Stimulated activated CD4-positive, alpha-beta T cell treated with anti-CD3 and anti-CD28 coated beads, Interleukin-2, amount 100 ng/mL, for 48 hours (primary cell): ENCODE results near the gene TCF12.

Source experiments
- DNase-seq, 2 donors: peaks; one replicate each; pipeline ENCODE4 v3.0.0-alpha.2; 2020

The TCF12 gene

GRCh38 chr15:57026016-57026592 lies 107.7 kb downstream of the TCF12 start:
- DNase-seq, result no peak

- no peak for DNase-seq
These were observed 109.2 kb downstream of the TCF12 start for GRCh38 chr15:57027596-57027995.

DNA sequence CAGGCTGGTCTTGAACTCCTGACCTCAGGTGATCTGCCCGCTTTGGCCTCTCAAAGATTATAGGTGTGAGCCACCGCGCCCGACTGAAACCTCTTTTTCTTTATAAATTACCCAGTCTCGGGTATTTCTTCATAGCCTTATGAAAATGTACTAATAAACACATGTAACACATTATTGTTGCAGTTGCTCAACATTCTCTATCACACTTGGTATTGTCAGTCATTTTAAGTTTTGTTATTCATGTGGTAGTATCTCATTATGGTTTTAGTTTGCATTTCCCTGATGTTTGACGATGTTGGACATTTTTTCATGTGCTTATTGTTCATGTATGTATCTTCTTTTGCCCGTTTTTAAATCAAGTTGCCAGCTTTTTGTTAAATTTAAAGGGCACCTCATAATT lies 109.7 kb downstream of the TCF12 start:
- DNase-seq, result no peak

DNA sequence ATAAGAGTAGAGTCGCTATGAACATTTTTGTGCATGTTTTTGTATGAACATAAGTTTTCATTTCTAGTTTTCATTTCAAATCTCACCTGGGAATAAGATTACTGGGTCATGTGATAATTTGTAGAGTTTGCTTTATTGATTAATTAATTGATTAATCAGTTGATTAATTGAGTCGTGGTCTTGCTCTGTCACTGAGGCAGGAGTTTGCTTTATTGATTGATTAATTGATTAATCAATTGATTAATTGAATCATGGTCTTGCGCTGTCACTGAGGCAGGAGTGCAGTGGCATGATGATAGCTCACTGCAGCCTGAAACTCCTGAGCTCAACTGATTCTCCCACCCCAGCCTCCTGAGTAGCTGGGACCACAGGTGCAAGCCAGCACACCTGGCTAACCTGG lies 111.6 kb downstream of the TCF12 start:
- no peak for DNase-seq

DNA sequence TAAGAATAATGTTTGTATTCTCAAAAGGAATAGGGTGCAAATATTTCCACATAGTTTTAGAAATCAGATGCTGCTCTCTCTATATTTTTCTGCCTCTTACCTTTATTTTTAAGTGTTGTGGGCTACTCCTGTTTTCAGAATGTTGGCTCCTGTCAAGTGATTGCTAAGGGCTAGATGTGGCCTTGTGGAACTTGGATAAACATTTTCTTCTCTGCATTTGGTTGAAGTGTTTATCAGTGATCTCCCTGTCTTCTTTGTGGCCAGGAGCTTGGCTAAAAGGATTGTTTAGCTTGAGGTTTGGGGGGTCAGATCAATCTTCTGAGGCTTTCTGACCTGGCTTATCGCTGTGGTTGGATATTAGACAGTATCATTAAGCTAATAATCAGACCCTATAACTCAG lies 112.6 kb downstream of the TCF12 start:
- no peak for DNase-seq

DNA sequence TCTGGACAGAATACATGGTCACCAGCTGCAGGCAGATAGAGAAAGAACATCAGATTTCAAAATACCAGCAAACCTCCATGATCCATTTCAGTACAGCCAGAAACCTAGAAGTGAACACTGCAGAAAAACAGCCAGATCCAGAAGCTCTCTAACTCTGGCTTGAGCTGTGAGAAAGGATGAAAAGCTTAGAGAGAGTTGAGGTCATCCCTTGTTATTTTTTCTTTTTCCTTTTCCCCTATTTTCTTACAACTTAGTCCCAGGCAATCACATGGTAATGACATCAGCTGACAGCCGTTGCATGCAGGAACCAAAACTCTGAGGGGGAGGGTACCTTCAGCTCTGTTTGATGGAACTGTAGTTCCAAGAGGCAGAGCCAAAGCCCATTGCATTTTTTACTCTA lies 113.2 kb downstream of the TCF12 start:
- DNase-seq, result no peak

GRCh38 chr15:57032338-57032737 lies 113.9 kb downstream of the TCF12 start:
- no peak for DNase-seq

GRCh38 chr15:57033715-57034439 lies 115.4 kb downstream of the TCF12 start:
- no peak for DNase-seq

DNA sequence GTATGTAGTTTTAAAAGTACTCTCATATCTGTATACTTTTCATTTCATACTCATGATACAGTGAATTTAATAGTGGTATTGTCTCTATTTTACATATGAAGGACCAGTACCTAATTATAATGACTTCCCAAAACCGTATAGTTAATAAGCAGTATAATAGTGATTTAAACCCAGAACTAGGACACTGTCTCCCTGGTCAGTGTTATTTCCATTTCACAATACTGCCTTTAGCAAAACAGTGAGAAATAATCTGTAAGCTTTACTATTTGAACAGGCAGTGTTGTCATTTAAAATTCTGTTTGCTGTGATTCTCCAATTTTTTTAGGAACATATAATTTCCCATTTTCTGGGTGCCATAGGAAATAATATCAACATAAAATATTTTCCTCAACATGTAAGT lies 116.2 kb downstream of the TCF12 start:
- no peak for DNase-seq

DNA sequence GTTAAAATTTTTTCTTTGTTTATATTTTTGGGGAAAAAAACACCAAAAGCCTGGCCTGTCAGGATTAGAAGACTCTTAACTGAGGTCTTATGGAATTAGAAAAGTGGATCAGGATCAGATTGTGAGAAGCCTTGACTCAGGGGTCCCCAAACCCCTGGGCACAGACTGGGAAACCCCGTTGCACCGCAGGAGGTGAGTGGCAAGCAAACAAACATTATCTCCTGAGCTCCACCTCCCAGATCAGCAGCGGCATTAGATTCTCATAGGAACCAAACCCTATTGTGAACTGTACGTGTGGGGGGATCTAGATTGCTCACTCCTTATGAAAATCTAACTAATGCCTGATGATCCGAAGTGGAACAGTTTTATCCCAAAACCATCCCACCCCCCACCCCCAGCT lies 117.2 kb downstream of the TCF12 start:
- DNase-seq, result no peak

DNA sequence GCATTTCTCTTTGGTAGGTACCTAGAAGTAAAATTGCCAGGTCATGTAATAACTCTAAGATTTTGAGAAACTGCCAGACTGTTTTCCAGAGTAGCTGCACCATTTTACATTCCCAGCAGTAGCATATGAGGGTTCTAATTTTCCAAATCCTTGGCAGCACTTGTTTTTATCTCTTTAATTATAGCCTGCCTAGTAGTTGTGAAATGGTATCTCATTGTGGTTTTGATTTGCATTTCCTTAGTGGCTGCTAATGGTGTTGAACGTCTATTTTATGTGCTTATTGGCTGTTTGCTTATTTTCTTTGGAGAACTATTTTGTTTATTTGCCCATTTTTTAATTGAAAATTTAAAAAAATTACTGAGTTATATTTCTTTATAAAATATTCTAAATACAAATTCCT lies 117.9 kb downstream of the TCF12 start:
- DNase-seq, result no peak

DNA sequence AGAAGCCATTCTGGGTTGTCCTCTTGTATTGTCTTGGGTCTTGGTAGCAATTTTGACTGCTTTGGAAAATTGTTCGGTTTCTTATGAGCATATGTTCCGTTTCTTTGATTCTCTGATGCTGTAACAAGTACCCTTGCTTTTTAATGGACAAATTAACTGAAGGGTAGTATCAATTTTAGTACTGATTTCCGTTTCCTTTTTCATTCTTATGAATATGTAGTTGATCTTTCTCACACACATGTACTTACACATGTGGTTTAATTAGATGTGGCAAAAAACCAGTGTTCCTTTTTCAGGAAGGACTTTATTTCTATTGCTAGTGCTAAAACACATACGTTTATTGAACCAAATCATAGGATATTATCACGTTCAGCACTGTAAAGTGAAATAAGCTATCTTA lies 119.1 kb downstream of the TCF12 start:
- no peak for DNase-seq

DNA sequence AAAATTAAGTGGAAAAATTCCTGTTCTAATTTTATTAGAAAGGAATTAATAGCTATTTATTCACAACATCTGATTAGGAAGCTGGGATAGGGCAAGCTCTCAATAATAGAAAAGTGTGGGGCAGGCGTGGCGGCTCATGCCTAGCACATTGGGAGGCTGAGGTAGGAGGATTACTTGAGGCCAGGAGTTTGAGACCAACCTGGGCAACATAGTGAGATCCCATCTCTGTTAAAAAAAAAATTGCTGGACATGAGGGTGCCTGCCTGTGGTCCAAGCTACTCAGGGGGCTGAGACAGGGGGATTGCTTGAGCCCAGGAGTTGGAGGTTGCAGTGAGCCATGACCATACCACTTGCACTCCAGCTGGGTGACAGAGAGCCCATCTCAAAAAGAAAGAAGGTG lies 119.6 kb downstream of the TCF12 start:
- no peak for DNase-seq

DNA sequence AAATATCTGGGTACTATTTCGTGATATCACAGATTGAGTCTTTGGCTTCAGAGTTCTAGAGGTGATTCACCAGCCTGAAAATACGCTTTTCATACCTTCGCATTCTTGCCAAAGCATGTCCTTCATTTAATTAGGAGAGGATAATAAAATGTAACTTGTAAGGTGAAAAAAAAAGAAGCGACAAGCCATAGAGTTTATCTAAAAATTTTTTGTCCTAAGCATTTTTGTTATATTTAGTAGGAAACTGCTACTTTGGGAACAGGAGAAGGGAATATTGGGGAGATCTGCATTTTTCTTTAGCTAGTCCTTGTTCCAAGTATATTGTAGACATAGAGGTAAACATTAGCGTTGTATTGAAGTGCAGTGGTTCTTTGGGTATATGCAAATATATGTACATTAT lies 120.1 kb downstream of the TCF12 start:
- no peak for DNase-seq

DNA sequence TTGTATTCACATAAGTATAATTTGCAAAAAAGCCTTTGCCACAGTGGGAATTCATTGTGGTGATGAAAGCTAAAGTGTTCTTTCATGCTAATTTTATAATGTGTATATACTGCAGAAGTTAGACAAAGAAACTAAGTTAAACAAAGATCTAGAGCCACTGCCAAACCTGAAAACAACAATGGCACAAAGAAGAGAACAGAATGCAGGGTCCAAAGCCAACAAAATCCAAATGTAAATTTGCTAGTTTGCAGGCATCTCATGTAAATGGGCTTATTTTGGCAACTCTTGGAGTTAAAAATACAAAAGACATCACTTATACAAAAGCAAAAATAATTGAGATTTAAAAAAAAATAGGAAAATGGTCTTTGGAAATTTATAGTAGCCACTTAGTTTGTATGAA lies 123.0 kb downstream of the TCF12 start:
- DNase-seq, result no peak

DNA sequence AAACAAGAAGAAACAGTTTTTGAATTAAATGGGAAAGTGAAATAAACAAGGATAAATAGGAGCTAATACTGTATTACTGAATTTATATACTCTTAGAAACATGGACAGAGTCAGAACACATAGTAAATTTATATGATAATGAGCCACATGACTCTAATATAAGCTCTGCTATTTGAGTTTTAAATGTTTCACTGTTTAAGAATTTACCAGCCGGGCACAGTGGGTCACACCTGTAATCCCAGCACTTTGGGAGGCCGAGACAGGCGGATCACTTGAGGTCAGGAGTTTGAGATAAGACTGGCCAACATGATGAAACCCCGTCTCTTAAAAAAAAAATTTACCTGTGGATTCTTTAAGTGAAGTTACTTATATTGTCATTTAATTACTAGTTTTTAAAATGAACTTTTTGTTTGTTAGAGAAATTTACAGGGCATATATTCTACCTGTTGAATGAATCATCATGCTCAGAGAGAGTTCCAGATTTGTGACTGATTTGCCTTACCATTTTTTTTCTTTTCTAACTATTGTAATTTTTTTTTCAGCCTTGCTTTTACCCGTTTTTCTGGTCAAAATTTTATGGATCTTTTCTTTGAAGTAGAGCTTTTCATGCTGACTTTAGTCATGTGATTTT lies 125.7 kb downstream of the TCF12 start:
- no peak for DNase-seq

DNA sequence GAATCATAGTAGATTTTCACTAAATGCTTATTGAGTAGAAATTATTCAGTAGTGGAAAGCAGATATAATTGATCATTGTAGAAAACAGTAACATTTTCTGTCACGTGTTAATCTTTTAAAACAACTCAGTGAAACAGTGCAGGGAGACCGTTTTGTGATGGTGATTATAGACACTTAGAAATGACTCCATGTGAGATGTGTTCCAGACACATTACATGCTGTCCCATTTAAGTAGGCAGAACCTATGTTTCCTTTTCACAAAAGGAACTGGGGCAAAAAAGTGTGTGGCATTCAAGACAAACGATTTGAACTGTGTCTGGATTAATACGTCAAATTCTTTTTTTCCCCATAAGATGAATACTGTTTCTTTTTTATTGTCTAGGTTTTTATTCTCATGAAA lies 126.5 kb downstream of the TCF12 start:
- no peak for DNase-seq

- no peak for DNase-seq
These were observed 127.4 kb downstream of the TCF12 start for GRCh38 chr15:57045741-57046382.

- DNase-seq, result no peak
These were observed 130.6 kb downstream of the TCF12 start for GRCh38 chr15:57048930-57049549.

DNA sequence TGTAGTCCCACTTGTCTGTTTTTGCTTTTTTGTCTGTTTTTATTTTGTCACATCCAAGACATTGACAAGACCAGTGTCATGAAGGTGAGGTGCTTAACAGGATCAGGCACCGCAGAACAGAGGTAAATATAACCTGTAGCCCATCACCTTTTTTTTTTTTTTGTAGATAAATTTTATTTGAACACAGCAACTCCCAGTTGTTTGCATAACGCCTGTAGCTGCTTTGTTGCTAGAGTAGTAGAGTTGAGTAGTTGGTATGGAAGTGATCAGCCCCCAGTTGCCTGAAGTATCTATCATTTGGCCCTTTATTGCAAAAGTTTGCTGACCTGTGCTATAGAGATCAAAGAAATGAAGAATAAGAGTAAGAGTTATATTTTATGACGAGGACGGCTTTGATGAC lies 135.0 kb downstream of the TCF12 start:
- DNase-seq, result no peak

- no peak for DNase-seq
These were observed 135.8 kb downstream of the TCF12 start for GRCh38 chr15:57054204-57054750.

DNA sequence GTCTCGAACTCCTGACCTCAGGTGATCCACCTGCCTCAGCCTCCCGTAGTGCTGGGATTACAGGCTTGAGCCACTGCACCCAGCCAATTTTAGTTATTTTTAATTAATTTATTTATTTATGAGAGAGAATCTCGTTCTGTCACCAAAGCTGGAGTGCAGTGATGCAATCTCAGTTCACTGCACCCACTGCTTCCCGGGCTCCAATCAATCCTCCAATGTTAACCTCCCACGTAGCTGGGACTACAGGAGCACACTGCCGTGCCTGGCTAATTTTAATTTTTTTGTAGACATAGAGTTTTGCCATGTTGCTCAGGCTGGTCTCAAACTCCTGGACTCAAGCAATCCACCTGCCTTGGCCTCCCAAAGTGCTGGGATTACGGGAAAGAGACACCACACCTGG lies 137.9 kb downstream of the TCF12 start:
- DNase-seq, result no peak
